Thymus (tissue), 14 donors: ENCODE data around the gene LMNA. TPM values are rescaled to one million over a fixed set of nuclear protein-coding genes. Genes with fewer than 3 reads are reported as not detected.
"Not testable (repeated sequence)": the region's sequence is repeated elsewhere in the genome, so short reads cannot be mapped to it uniquely, and the experiment has no call there.

Source experiments
- DNase-seq, 9 donors: peaks; one replicate each; pipeline ENCODE4 v3.0.0-alpha.2; 2013; ENCODE audit warnings: low spot score in 9 of 9, low read depth in 6 of 9, missing footprints in 1 of 9
- H3K27ac ChIP-seq, 2 donors: one replicate each; pipeline ENCODE4 v1.5.1; 2013; ENCODE audit warnings: control low read depth in 1 of 2, low read depth in 1 of 2, low read length in 1 of 2, mild to moderate bottlenecking in 1 of 2, moderate library complexity in 1 of 2
- H3K27me3 ChIP-seq, 2 donors: one replicate each; pipeline ENCODE4 v1.5.1; 2013; ENCODE audit warnings: low read length in 1 of 2; ENCODE audit not compliant: control insufficient read depth in 2 of 2, insufficient read depth in 1 of 2
- H3K36me3 ChIP-seq, 2 donors: one replicate each; pipeline ENCODE4 v1.5.1; 2013; ENCODE audit warnings: low read length in 1 of 2, mild to moderate bottlenecking in 1 of 2, moderate library complexity in 1 of 2; ENCODE audit not compliant: control insufficient read depth in 2 of 2, insufficient read depth in 2 of 2
- H3K4me1 ChIP-seq, 2 donors: one replicate each; pipeline ENCODE4 v1.5.1; 2013; ENCODE audit warnings: low read length in 2 of 2; ENCODE audit not compliant: control insufficient read depth in 2 of 2, insufficient read depth in 2 of 2
- H3K4me3 ChIP-seq, 2 donors: one replicate each; pipeline ENCODE4 v1.5.1; 2013; ENCODE audit warnings: low read length in 2 of 2, control low read depth in 1 of 2, mild to moderate bottlenecking in 1 of 2
- H3K9me3 ChIP-seq, 2 donors: one replicate each; pipeline ENCODE4 v1.5.1; 2013; ENCODE audit warnings: low read length in 1 of 2, mild to moderate bottlenecking in 1 of 2; ENCODE audit not compliant: control insufficient read depth in 2 of 2, insufficient read depth in 1 of 2
- WGBS: extraction: QIAGEN DNeasy Blood & Tissue Kit; methylation state at CpG from one replicate; pipeline ENCODE4 v1.1.7; 2013; 5-methylcytosine and 5-hydroxymethylcytosine counted together
- long read RNA-seq, 10 donors: transcript quantifications; one replicate each; lab custom pipeline, GENCODE V29; 2026
- polyA plus RNA-seq: library from polyadenylated mRNA; stranded (reverse); fragments of 200-250 nt; gene quantifications from one replicate; pipeline ENCODE4 v1.2.3, GENCODE V29; 2013
- total RNA-seq: library from RNA; stranded (reverse); fragments of 120-200 nt; gene quantifications from one replicate; pipeline ENCODE4 v1.2.4, GENCODE V29; 2013
- donor health status: healthy.

The LMNA gene
- total RNA-seq (51.6 TPM), polyA plus RNA-seq (68.3 TPM)
- long read RNA-seq, donor 1 = 0 reads
- long read RNA-seq, donor 2, transcript LMNA-206 (12 exons, 3,190 nt) = major isoform, 6 of 69 reads
- long read RNA-seq, donor 2, partial matches to known transcripts = 62 of 69 reads
- long read RNA-seq, donor 2, other reads (novel, unspliced or antisense) = 0 of 69 reads
- long read RNA-seq, donor 3, transcript LMNA-206 (12 exons, 3,190 nt) = major isoform, 8 of 44 reads
- long read RNA-seq, donor 3, partial matches to known transcripts = 36 of 44 reads
- long read RNA-seq, donor 3, other reads (novel, unspliced or antisense) = 0 of 44 reads
- long read RNA-seq, donor 4, partial matches to known transcripts = 7 of 12 reads
- long read RNA-seq, donor 4, other reads (novel, unspliced or antisense) = 0 of 12 reads
- long read RNA-seq, donor 5, transcript LMNA-206 (12 exons, 3,190 nt) = major isoform, 16 of 104 reads
- long read RNA-seq, donor 5, partial matches to known transcripts = 83 of 104 reads
- long read RNA-seq, donor 5, other reads (novel, unspliced or antisense) = 5 of 104 reads
- long read RNA-seq, donor 6, transcript LMNA-206 (12 exons, 3,190 nt) = major isoform, 5 of 23 reads
- long read RNA-seq, donor 6, partial matches to known transcripts = 17 of 23 reads
- long read RNA-seq, donor 6, other reads (novel, unspliced or antisense) = 0 of 23 reads
- long read RNA-seq, donor 7, partial matches to known transcripts = 0 of 2 reads
- long read RNA-seq, donor 7, other reads (novel, unspliced or antisense) = 0 of 2 reads
- long read RNA-seq, donor 8, partial matches to known transcripts = 5 of 7 reads
- long read RNA-seq, donor 8, other reads (novel, unspliced or antisense) = 0 of 7 reads
- long read RNA-seq, donor 9, partial matches to known transcripts = 19 of 24 reads
- long read RNA-seq, donor 9, other reads (novel, unspliced or antisense) = 0 of 24 reads
- long read RNA-seq, donor 10, partial matches to known transcripts = 7 of 10 reads
- long read RNA-seq, donor 10, other reads (novel, unspliced or antisense) = 0 of 10 reads

DNA sequence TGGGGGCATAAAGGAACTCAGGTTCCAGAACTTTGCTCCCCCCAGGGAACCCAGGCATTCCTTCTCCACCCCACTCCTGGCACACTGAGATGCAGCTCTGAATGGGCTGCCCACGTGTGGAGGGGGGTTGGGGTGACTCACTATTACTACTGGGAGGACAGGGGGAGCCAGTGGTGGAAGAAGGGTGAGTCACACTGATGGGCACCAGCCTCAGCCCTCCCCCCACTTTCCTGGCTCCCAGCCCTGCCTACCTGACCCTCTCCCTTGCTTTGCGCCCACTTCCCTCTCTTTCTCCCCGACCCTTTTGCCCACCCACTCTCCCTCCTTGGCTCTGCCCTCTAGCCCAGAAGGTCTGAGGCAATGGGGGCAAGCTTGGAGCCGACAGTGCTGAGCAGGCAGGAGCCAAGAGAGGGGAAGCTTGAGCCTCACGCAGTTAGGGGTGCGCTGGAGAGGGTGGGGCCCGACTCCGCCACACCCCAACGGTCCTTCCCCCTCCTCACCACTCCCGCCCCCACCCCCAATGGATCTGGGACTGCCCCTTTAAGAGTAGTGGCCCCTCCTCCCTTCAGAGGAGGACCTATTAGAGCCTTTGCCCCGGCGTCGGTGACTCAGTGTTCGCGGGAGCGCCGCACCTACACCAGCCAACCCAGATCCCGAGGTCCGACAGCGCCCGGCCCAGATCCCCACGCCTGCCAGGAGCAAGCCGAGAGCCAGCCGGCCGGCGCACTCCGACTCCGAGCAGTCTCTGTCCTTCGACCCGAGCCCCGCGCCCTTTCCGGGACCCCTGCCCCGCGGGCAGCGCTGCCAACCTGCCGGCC lies at the start of gene LMNA:
Gene LMNA (plus strand): TSS at position 611 of the 818 bp plus-strand sequence. CDS start 208 bp downstream, outside the sequence.
- Histone ChIP-seq H3K9me3 (no peaks in the 10 kb centered on the region), H3K27me3 (peaks cover 39 to 82% of the 10 kb centered on the region in 2 donors), H3K36me3 (no peaks in the 10 kb centered on the region), H3K4me1 (peaks cover 0 to 11% of the 10 kb centered on the region in 2 donors), H3K4me3 (peak within 1 kb of the TSS; percentile 47), H3K27ac (peak within 1 kb of the TSS; percentile 58 to 80)
- no peak for DNase-seq
- WGBS = 2% methylated on average over 37 of the region's 37 CpGs

DNA sequence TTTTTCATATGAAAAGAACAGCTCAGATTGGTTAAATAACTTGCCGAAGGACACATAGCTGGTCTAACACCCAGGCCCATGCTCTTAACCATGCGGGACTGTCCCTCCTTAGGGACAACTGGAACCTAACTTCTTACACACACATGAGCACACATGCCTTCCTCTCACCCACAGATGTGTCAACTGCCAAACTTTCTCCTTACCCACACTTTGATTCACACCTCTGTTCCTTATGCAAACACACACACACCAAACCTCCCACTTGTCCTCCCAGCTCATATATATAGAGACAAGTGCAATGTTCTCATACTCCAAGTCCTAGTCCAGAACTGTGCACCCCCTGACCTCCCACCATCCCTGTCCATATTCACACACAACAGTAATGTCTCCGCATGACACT lies 49.3 kb upstream of the LMNA start:
- H3K4me1 ChIP-seq = peaks cover 0 to 25% of the 10 kb centered on the region in 2 donors
- H3K4me3 ChIP-seq = no peak overlapping the region
- no peaks in the 10 kb centered on the region for H3K36me3 ChIP-seq
- H3K9me3 ChIP-seq = no peaks in the 10 kb centered on the region
- DNase-seq = no peak
- no peak overlapping the region for H3K27ac ChIP-seq
- H3K27me3 ChIP-seq = no peaks in the 10 kb centered on the region
- 97% methylated on average over 3 of the region's 3 CpGs for WGBS

DNA sequence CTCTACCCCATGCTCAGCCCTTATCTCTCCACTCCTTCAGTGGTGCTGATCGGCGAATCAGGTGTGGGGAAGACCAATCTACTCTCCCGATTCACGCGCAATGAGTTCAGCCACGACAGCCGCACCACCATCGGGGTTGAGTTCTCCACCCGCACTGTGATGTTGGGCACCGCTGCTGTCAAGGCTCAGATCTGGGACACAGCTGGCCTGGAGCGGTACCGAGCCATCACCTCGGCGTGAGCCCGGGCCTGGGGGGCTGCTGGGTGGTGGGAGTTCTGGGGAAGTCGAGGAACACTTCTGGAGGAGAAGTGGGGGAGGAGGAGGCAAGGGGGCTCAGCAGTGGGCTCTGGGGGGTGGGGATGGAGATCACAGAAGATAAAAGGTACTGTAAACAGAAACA lies 48.6 kb upstream of the LMNA start:
- H3K9me3 ChIP-seq = no peaks in the 10 kb centered on the region
- H3K27ac ChIP-seq = no peak overlapping the region
- H3K36me3 ChIP-seq = no peaks in the 10 kb centered on the region
- DNase-seq = no peak
- H3K27me3 ChIP-seq = no peaks in the 10 kb centered on the region
- H3K4me1 ChIP-seq = peaks cover 0 to 25% of the 10 kb centered on the region in 2 donors
- H3K4me3 ChIP-seq = no peak overlapping the region
- WGBS = 81% methylated on average over 16 of the region's 16 CpGs

DNA sequence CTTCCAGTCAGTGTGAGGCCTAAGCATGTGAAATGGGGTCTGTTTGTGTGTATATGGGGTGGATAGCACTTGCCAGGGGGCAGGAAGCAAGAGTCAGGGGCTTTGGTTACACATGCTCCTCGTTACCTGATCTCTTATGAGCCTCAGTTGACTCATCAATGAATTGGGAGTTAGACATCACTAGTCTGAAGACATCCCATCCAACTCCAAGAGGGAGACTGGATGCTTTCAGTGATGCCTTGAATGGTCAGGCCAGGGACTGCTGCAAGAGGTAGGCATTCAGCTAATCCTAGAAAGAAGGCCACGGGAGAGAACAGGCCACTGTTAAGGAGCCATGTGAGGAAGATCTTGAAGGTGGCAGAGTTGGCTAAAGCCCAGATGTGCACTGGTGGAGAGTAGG lies 47.2 kb upstream of the LMNA start:
- H3K9me3 ChIP-seq = no peaks in the 10 kb centered on the region
- no peaks in the 10 kb centered on the region for H3K36me3 ChIP-seq
- 94% methylated on average over 2 of the region's 2 CpGs for WGBS
- H3K27me3 ChIP-seq = no peaks in the 10 kb centered on the region
- H3K4me1 ChIP-seq = peaks cover 0 to 15% of the 10 kb centered on the region in 2 donors
- H3K27ac ChIP-seq = no peak overlapping the region
- DNase-seq = no peak
- H3K4me3 ChIP-seq = no peak overlapping the region

DNA sequence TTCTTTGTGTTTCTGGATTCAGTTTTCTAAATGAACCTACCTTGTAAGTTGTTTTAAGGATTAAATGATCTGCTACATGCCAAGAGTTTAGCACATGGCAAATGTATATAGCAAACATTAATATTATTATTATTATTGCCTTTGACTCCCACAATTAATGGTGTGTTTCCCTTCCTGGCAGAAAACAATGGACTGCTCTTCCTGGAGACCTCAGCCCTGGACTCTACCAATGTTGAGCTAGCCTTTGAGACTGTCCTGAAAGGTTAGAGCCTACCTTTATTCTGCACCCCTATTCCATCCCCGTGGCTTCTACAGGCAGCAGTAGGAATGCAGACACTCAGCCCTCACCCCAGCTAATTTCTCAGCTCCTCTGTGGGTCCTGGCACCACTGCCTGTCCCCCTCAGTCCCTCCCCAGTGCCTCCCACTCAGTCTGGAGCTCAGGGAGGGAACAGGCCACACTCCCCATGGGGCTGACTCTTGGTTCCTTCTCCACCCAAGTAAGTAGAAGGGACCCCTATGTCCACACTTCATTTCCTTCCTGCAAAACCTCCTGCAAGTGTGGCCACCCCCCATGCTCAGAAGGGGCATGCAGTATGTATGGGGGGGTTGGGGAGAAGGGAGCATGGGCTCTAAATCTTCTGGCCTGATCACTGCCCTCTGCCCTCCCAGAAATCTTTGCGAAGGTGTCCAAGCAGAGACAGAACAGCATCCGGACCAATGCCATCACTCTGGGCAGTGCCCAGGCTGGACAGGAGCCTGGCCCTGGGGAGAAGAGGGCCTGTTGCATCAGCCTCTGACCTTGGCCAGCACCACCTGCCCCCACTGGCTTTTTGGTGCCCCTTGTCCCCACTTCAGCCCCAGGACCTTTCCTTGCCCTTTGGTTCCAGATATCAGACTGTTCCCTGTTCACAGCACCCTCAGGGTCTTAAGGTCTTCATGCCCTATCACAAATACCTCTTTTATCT lies 44.7 kb upstream of the LMNA start:
- no peaks in the 10 kb centered on the region for H3K36me3 ChIP-seq
- DNase-seq = no peak
- H3K27ac ChIP-seq = no peak overlapping the region
- H3K27me3 ChIP-seq = no peaks in the 10 kb centered on the region
- no peak overlapping the region for H3K4me3 ChIP-seq
- no peaks in the 10 kb centered on the region for H3K9me3 ChIP-seq
- WGBS = 97% methylated on average over 3 of the region's 3 CpGs
- H3K4me1 ChIP-seq = peaks cover 0 to 19% of the 10 kb centered on the region in 2 donors

DNA sequence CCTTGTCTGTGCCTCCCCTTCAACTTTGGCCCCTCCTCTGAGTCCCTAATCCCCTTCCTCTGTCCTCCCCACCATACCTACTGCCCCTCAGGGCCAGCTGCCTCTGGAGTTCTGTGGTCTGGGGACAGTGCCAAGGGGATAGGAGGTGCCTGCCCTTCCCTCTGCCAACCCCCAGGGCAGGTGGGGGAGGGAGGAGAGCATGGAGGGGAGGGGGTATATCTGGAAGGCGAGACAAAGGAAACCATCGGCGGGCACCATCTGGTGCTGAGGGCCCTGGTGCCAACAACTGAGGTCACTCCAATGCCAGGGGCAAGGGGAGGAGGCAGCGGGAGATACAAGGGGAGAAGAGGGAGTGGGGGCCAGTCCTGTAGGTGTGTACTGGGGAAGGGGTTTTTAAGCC lies 44.0 kb upstream of the LMNA start:
- no peaks in the 10 kb centered on the region for H3K9me3 ChIP-seq
- H3K4me3 ChIP-seq = no peak overlapping the region
- no peaks in the 10 kb centered on the region for H3K36me3 ChIP-seq
- no peak for DNase-seq
- WGBS = 69% methylated on average over 4 of the region's 4 CpGs
- peaks cover 0 to 21% of the 10 kb centered on the region in 2 donors for H3K4me1 ChIP-seq
- H3K27me3 ChIP-seq = no peaks in the 10 kb centered on the region
- H3K27ac ChIP-seq = no peak overlapping the region

DNA sequence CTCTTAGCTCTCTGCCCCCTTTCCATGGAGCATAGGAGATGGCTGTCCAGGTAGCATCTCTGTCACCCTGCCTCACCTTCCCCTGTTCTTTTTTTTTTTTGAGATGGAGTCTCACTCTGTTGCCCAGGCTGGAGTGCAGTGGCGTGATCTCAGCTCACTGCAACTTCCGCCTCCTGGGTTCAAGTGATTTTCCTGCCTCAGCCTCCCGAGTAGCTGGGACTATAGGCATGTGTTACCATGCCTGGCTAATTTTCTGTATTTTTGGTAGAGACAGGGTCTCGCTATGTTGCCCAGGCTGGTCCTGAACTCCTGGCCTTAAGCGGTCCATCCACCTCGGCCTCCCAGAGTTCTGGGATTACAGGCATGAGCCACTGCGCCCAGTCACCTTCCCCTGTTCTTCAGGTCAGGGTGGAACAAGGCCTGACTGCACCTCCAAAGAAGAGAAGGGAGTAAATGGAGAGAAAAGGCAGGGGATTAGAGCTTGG lies 43.1 kb upstream of the LMNA start:
- WGBS = 97% methylated on average over 7 of the region's 7 CpGs
- not testable (repeated sequence) for H3K27me3 ChIP-seq, H3K27ac ChIP-seq, H3K4me3 ChIP-seq, H3K9me3 ChIP-seq, DNase-seq, H3K36me3 ChIP-seq
- H3K4me1 ChIP-seq = peaks cover 0 to 22% of the 10 kb centered on the region in 2 donors

DNA sequence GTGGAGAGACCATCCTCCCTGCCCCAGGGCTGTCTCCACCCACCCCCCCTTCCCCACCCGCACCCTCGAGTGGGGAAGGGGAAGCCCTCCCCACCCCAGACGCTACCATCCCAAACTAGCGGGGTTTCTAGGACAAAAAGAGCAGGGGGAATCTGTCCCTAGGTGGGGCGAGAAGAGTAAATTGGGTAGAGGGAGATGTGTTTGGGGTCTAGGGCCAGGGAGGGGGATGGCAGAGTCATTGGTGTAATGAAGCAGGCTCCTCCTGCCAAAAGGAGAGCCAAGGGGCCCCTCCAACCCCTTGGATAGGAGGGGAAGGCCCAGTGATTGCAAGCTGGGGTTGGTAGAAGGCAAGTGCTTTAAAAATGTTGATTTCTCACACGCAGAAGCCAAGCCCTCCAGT lies 42.3 kb upstream of the LMNA start:
- peaks cover 0 to 2% of the 10 kb centered on the region in 2 donors for H3K36me3 ChIP-seq
- WGBS = 81% methylated on average over 6 of the region's 6 CpGs

More for the DNA sequence above, 42.3 kb upstream of the LMNA start:
- Histone ChIP-seq H3K4me3 (no peak overlapping the region), H3K9me3 (no peaks in the 10 kb centered on the region), H3K27me3 (no peaks in the 10 kb centered on the region), H3K4me1 (peaks cover 0 to 23% of the 10 kb centered on the region in 2 donors), H3K27ac (no peak overlapping the region)
- no peak for DNase-seq
